ENCODE results near the gene LTBP1.

Gene LTBP1

DNA sequence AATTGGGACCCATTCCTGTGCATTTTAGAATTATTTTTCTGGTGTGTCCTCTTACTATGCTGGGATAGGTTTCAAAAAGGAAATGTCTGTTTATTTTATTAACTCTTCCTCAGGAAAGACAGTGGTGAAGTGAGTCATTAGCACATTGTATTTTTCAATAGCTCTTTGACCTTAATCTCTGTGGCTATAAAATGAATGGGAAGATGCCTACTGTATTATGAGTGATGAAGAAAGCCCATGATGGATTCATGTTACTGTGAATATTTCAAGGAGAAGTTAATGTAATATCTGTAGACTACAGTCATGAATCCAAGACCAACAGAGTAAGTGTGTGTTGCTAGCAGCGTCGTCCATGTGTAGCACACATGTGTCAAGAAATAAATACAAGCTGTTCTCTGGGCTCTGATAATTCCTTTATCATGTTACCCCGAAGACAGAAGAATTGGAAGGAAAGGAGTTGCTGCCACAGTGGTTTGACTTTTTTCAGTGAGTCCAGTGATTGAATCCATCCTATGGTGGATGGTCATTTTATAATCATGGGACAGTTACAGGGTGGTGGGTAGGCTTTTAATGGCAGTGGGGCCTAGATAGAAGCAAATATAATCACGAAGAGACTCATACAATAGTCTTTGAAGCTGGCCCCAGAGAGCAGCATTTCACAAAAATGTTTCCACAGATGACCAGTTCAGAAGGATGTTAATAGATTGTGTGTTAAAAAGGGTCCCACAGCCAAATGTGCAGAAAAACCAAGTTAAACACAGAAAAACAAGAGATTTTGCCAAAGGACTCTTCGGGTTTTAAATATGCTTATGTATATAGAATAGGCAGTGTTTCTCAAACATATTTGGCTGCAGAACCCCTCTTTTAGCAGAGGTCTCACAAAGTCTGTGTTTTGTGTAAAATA lies 290.0 kb downstream of the LTBP1 start:
- ATAC-seq (replicated peaks; ENCODE audit: extremely low read depth, poor library complexity, severe bottlenecking): no peak
- Mint-ChIP-seq H3K27me3 (peaks cover 23% of the 10 kb centered on the region), H3K27ac (ENCODE audit: low read depth) (no peak overlapping the region), H3K36me3 (ENCODE audit: insufficient read depth) (no peaks in the 10 kb centered on the region), H3K4me1 (no peaks in the 10 kb centered on the region), H3K4me3 (no peak overlapping the region), H3K9me3 (no peaks in the 10 kb centered on the region)
- DNase-seq (ENCODE audit: low spot score in 2 of 2): no peak

DNA sequence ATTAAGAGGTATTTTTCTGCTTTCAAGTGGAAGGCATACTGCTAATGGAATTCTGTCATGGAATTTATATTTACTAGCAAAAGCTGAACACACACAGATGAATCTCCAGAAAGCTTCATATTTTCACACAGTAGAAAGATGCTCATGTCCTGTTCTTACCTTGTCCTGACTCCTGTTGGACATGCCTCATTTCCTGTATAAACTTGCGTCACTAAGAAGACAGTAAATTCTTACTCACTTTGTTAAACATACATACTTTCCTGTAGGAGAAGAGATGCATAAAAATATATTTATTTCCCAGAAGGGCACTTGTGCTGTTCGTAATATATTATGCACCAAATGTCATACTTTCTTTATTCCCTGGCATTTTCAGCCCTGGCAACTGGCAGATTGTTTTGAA lies 291.4 kb downstream of the LTBP1 start:
- H3K4me3 Mint-ChIP-seq: no peak overlapping the region
- H3K27me3 Mint-ChIP-seq: peaks cover 15% of the 10 kb centered on the region
- no peak for ATAC-seq (replicated peaks; ENCODE audit: extremely low read depth, poor library complexity, severe bottlenecking)
- H3K36me3 Mint-ChIP-seq (ENCODE audit: insufficient read depth): no peaks in the 10 kb centered on the region
- H3K9me3 Mint-ChIP-seq: no peaks in the 10 kb centered on the region
- no peak for DNase-seq (ENCODE audit: low spot score in 2 of 2)
- H3K4me1 Mint-ChIP-seq: no peaks in the 10 kb centered on the region
- H3K27ac Mint-ChIP-seq (ENCODE audit: low read depth): no peak overlapping the region

DNA sequence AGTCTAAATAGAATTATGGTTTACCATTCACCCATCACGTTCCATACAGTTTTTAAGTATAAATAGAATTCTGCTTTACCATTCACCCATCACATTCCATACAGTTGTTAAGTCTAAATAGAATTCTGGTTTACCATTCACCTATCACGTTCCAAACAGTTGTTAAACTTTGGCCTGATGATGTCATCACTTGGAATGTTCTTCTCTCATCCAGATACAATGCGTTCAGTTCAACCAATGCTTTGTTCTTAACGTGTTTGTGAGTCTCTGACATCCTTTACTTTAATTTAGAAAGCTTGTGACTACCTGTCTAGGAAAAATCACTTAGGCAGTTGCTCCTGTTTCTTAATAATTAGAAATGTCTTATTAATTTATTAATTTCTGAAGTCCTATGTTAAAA lies 293.4 kb downstream of the LTBP1 start:
- no peaks in the 10 kb centered on the region for H3K36me3 Mint-ChIP-seq (ENCODE audit: insufficient read depth)
- H3K9me3 Mint-ChIP-seq: no peaks in the 10 kb centered on the region
- H3K4me3 Mint-ChIP-seq: no peak overlapping the region
- H3K4me1 Mint-ChIP-seq: no peaks in the 10 kb centered on the region
- peaks cover under 1% of the 10 kb centered on the region for H3K27me3 Mint-ChIP-seq
- H3K27ac Mint-ChIP-seq (ENCODE audit: low read depth): no peak overlapping the region
- no peak for ATAC-seq (replicated peaks; ENCODE audit: extremely low read depth, poor library complexity, severe bottlenecking)
- DNase-seq (ENCODE audit: low spot score in 2 of 2): no peak

GRCh38 chr2:33241072-33241471 lies 294.3 kb downstream of the LTBP1 start:
- no peak for DNase-seq (ENCODE audit: low spot score in 2 of 2)
- ATAC-seq (replicated peaks; ENCODE audit: extremely low read depth, poor library complexity, severe bottlenecking): no peak
- Mint-ChIP-seq H3K36me3 (ENCODE audit: insufficient read depth) (no peaks in the 10 kb centered on the region), H3K4me1 (no peaks in the 10 kb centered on the region), H3K9me3 (no peaks in the 10 kb centered on the region), H3K27ac (ENCODE audit: low read depth) (no peak overlapping the region), H3K4me3 (no peak overlapping the region), H3K27me3 (no peaks in the 10 kb centered on the region)

DNA sequence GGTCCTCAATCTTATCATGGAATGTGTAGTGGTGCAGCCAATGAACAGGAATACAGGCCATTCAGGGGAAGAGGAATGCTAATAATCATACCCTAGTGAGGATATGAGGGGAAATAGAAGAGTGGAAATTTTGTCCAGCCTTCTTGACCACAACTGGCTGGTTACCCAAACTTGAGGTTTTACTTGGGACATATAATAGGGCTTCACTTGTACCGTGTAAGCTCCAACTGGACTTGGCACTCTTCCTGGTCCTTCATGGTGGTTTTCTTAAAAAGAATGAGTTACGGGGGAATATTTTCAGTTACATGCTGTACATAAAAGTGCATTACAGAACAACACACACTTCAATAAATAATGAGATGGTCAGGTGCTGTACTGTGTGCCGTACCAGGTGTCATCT lies 294.8 kb downstream of the LTBP1 start:
- Mint-ChIP-seq H3K9me3 (no peaks in the 10 kb centered on the region), H3K27ac (ENCODE audit: low read depth) (no peak overlapping the region), H3K4me1 (no peaks in the 10 kb centered on the region), H3K27me3 (no peaks in the 10 kb centered on the region), H3K36me3 (ENCODE audit: insufficient read depth) (no peaks in the 10 kb centered on the region), H3K4me3 (no peak overlapping the region)
- DNase-seq (ENCODE audit: low spot score in 2 of 2): no peak
- ATAC-seq (replicated peaks; ENCODE audit: extremely low read depth, poor library complexity, severe bottlenecking): no peak

- H3K9me3 Mint-ChIP-seq: no peaks in the 10 kb centered on the region
- no peak for ATAC-seq (replicated peaks; ENCODE audit: extremely low read depth, poor library complexity, severe bottlenecking)
- no peak overlapping the region for H3K4me3 Mint-ChIP-seq
- H3K4me1 Mint-ChIP-seq: no peaks in the 10 kb centered on the region
- no peaks in the 10 kb centered on the region for H3K27me3 Mint-ChIP-seq
- no peak overlapping the region for H3K27ac Mint-ChIP-seq (ENCODE audit: low read depth)
- no peaks in the 10 kb centered on the region for H3K36me3 Mint-ChIP-seq (ENCODE audit: insufficient read depth)
- no peak for DNase-seq (ENCODE audit: low spot score in 2 of 2)
Observed at GRCh38 chr2:33242845-33243244, 296.1 kb downstream of the LTBP1 start.

GRCh38 chr2:33246432-33246831 lies 299.7 kb downstream of the LTBP1 start:
- H3K4me3 Mint-ChIP-seq: no peak overlapping the region
- H3K4me1 Mint-ChIP-seq: no peaks in the 10 kb centered on the region
- H3K27ac Mint-ChIP-seq (ENCODE audit: low read depth): no peak overlapping the region
- no peaks in the 10 kb centered on the region for H3K36me3 Mint-ChIP-seq (ENCODE audit: insufficient read depth)
- H3K27me3 Mint-ChIP-seq: no peaks in the 10 kb centered on the region
- DNase-seq (ENCODE audit: low spot score in 2 of 2): no peak
- no peaks in the 10 kb centered on the region for H3K9me3 Mint-ChIP-seq
- no peak for ATAC-seq (replicated peaks; ENCODE audit: extremely low read depth, poor library complexity, severe bottlenecking)

DNA sequence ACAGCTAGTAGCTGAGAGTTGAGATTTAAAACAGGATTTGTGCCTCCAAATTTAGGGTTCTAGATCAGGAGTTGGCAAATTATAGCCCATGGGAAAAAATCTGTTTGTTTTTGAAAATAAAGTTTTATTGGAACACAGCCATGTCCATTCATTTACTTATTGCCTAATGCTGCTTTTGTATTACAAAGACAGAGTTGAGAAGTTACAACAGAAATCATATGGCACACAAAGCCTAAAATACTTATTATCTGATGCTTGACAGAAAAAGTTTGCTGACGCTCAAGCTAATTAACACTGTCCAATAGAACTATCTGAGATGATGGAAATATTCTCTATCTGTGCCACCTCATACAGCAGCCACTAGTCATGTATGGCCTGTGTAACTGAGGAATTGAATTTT lies 300.6 kb downstream of the LTBP1 start:
- Mint-ChIP-seq H3K36me3 (ENCODE audit: insufficient read depth) (no peaks in the 10 kb centered on the region), H3K9me3 (no peaks in the 10 kb centered on the region), H3K27ac (ENCODE audit: low read depth) (no peak overlapping the region), H3K4me1 (no peaks in the 10 kb centered on the region), H3K4me3 (no peak overlapping the region), H3K27me3 (no peaks in the 10 kb centered on the region)
- ATAC-seq (replicated peaks; ENCODE audit: extremely low read depth, poor library complexity, severe bottlenecking): no peak
- no peak for DNase-seq (ENCODE audit: low spot score in 2 of 2)

GRCh38 chr2:33250417-33251029 lies 303.8 kb downstream of the LTBP1 start:
- H3K36me3 Mint-ChIP-seq (ENCODE audit: insufficient read depth): no peaks in the 10 kb centered on the region

DNA sequence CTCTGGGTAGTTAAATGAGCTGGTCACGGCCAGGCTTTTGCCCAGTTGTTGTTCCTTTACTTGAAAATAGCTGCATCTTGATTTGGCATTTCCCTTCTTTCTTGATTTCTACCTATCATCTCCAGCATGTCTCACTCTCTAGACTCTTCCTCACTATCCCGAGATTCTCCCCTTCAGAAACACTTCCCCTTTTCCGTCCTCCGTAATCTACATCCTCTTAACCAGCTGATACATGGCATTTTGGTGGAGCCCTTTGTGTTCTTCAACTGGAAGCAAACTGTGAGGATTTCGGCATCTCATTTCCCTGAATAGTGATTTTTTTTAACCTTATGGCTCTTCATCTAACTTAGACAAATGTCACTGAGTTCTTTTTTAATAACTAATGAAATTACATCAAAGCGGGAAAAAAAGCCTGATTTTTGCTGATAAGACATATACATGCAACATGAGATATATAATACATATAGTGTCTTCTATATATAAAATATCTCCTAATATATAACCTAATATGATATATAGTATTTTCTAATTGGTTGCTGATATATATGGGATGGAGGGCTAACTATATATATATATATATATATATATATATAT lies 309.5 kb downstream of the LTBP1 start:
- DNase-seq (ENCODE audit: low spot score in 2 of 2) (no peak), ATAC-seq (replicated peaks; ENCODE audit: extremely low read depth, poor library complexity, severe bottlenecking) (no peak)
- H3K4me1 Mint-ChIP-seq: no peaks in the 10 kb centered on the region
- no peak overlapping the region for H3K27ac Mint-ChIP-seq (ENCODE audit: low read depth)
- no peak overlapping the region for H3K4me3 Mint-ChIP-seq
- H3K27me3 Mint-ChIP-seq: no peaks in the 10 kb centered on the region
- no peaks in the 10 kb centered on the region for H3K9me3 Mint-ChIP-seq
- H3K36me3 Mint-ChIP-seq (ENCODE audit: insufficient read depth): no peaks in the 10 kb centered on the region

More at GRCh38 chr2:33250417-33251029, 303.8 kb downstream of the LTBP1 start:
- ATAC-seq (replicated peaks; ENCODE audit: extremely low read depth, poor library complexity, severe bottlenecking): no peak
- Mint-ChIP-seq H3K27me3 (no peaks in the 10 kb centered on the region), H3K27ac (ENCODE audit: low read depth) (no peak overlapping the region), H3K4me3 (no peak overlapping the region), H3K4me1 (no peaks in the 10 kb centered on the region), H3K9me3 (no peaks in the 10 kb centered on the region)
- no peak for DNase-seq (ENCODE audit: low spot score in 2 of 2)

- no peak for ATAC-seq (replicated peaks; ENCODE audit: extremely low read depth, poor library complexity, severe bottlenecking)
- Mint-ChIP-seq H3K36me3 (ENCODE audit: insufficient read depth) (no peaks in the 10 kb centered on the region), H3K9me3 (no peaks in the 10 kb centered on the region), H3K4me3 (no peak overlapping the region), H3K27me3 (no peaks in the 10 kb centered on the region), H3K27ac (ENCODE audit: low read depth) (no peak overlapping the region), H3K4me1 (no peaks in the 10 kb centered on the region)
- no peak for DNase-seq (ENCODE audit: low spot score in 2 of 2)
Observed at GRCh38 chr2:33258387-33258786, 311.6 kb downstream of the LTBP1 start.

GRCh38 chr2:33262097-33262496 lies 315.3 kb downstream of the LTBP1 start:
- H3K27me3 Mint-ChIP-seq: no peaks in the 10 kb centered on the region
- no peak overlapping the region for H3K4me3 Mint-ChIP-seq
- no peaks in the 10 kb centered on the region for H3K4me1 Mint-ChIP-seq
- no peaks in the 10 kb centered on the region for H3K9me3 Mint-ChIP-seq
- no peak overlapping the region for H3K27ac Mint-ChIP-seq (ENCODE audit: low read depth)
- no peak for ATAC-seq (replicated peaks; ENCODE audit: extremely low read depth, poor library complexity, severe bottlenecking)
- H3K36me3 Mint-ChIP-seq (ENCODE audit: insufficient read depth): no peaks in the 10 kb centered on the region
- no peak for DNase-seq (ENCODE audit: low spot score in 2 of 2)

GRCh38 chr2:33264766-33265165 lies 318.0 kb downstream of the LTBP1 start:
- H3K27me3 Mint-ChIP-seq: no peaks in the 10 kb centered on the region
- ATAC-seq (replicated peaks; ENCODE audit: extremely low read depth, poor library complexity, severe bottlenecking) (no peak), DNase-seq (ENCODE audit: low spot score in 2 of 2) (no peak)
- no peaks in the 10 kb centered on the region for H3K4me1 Mint-ChIP-seq
- no peaks in the 10 kb centered on the region for H3K9me3 Mint-ChIP-seq
- H3K36me3 Mint-ChIP-seq (ENCODE audit: insufficient read depth): no peaks in the 10 kb centered on the region
- H3K4me3 Mint-ChIP-seq: no peak overlapping the region
- H3K27ac Mint-ChIP-seq (ENCODE audit: low read depth): no peak overlapping the region

All from central memory CD8-positive, alpha-beta T cell (primary cell).